Esophagus squamous epithelium (tissue), 4 donors: Measurements from ENCODE around the gene HYAL3.
"Not testable (repeated sequence)": the region's sequence is repeated elsewhere in the genome, so short reads cannot be mapped to it uniquely, and the experiment has no call there.

ENCODE experiments used
- POLR2A ChIP-seq, 4 donors: fragments of 450-650 bp; IDR thresholded peaks; one replicate each; pipeline ENCODE4 v1.6.1; 2017; ENCODE audit warnings: antibody characterized with exemption in 4 of 4, mild to moderate bottlenecking in 4 of 4, moderate library complexity in 3 of 4
- TF ChIP-seq, protein P1 (sequence below), 6 experiments: fragments of 450-650 bp in 4 of 6; fragments of 200-600 bp in 2 of 6; sonication (generic) in 2 of 6; IDR thresholded peaks; one replicate each; pipeline ENCODE4 v1.5.1; 2016 to 2019; ENCODE audit warnings: antibody characterized with exemption in 6 of 6, mild to moderate bottlenecking in 4 of 6, moderate library complexity in 4 of 6

DNA sequence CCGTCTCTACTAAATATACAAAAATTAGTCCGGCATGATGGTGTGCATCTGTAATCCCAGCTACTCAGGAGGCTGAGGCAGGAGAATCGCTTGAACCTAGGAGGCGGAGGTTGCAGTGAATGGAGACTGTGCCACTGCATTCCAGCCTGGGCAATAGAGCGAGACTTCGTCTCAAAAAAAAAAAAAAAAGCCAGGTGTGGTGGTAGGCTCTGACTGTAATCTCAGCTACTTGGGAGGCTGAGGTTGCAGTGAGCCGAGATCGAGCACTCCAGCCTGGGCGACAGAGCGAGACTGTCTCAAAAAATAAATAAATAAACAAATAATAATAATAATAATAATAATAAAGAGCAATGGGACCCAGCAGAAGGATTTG lies 26.7 kb downstream of the HYAL3 start:
- TF ChIP-seq, protein P1, sequence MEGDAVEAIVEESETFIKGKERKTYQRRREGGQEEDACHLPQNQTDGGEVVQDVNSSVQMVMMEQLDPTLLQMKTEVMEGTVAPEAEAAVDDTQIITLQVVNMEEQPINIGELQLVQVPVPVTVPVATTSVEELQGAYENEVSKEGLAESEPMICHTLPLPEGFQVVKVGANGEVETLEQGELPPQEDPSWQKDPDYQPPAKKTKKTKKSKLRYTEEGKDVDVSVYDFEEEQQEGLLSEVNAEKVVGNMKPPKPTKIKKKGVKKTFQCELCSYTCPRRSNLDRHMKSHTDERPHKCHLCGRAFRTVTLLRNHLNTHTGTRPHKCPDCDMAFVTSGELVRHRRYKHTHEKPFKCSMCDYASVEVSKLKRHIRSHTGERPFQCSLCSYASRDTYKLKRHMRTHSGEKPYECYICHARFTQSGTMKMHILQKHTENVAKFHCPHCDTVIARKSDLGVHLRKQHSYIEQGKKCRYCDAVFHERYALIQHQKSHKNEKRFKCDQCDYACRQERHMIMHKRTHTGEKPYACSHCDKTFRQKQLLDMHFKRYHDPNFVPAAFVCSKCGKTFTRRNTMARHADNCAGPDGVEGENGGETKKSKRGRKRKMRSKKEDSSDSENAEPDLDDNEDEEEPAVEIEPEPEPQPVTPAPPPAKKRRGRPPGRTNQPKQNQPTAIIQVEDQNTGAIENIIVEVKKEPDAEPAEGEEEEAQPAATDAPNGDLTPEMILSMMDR (IDR thresholded peaks at IDR 0.05): not testable (repeated sequence)
- not testable (repeated sequence) for TF ChIP-seq POLR2A (IDR thresholded peaks at IDR 0.05)
